ENCODE measurements around the gene SMURF1.

The SMURF1 gene

DNA sequence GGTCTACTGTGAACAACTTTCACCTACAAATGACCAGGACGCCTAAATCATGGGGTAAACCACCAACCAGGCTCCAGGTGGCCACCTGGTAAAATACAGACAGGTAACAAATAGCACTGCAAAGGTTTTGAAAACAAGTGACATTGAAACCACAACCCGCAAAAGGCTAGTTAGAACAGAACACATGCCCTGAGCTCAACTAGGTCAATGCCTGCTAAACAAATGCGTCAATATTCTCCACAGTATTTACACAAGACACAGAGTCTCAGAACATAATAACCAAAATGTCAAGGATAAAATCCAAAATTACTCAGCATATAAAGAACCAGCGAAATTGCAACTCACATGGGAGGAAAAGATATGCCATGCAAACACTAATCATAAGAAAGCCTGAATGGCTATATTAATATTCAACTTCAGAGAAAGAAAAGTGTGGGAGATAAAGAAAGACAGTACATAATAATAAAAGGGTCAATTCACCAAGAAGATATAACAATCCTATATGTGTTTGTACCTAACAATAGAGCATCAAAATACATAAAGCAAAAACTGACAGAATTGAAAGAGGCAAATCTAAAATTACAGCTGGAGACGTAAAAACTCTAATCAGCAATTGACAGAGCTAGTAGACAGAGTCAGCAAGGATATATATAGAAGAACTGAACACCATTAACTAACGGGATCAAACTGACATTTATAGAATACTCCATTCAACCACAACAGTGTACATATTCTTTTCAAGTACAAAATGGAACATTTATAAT lies 47.6 kb downstream of the SMURF1 start:
- no peak for DNase-seq

GRCh38 chr7:99095698-99096097 lies 48.2 kb downstream of the SMURF1 start:
- DNase-seq, result no peak

DNA sequence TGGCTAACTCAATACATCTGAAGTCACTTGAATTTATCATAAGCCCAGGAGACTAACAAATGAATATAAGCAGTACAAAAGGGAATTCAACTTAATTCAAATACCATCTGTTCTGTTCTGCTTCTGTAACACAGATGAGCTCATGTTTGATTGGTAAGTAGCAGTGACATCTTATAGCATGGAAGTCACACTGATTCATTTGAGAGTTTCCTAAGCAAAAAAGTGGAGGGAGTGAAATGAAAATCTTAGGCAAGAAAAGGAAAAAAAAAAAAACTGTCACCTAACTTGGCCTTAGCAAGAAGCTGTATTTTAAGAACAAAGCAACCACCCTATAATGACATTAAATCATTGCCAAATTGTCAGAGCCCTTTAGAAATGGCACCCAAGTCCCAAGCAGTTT lies 49.5 kb downstream of the SMURF1 start:
- no peak for DNase-seq

DNA sequence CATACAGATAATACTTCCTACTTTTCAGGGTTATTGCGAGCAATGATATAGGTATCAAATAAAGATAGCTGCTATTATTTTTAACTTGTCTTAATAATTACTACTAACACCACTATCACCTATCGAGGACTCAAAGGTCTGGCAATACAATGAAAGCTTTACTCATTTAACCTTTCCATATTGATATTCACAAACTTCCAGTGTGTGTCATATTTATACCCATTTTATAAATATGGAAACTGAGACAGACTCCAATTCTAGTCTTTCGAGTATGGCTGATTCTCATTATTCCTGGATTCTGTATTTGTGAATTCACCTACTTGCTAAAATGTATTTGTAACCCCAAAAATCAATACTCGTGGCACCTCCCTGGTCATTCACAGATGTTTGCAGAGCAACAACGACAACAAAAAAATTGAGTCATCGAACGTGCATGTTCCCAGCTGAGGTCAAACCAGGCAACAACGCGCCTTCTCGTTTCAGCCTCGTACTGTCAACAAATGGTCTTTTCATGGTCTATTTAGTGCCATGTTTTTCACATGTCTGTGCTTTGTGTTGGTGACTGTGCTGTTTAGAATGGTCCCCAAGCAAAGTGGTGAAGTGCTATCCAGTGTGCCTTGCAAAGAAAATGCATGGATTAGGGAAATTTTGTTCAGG lies 51.7 kb downstream of the SMURF1 start:
- DNase-seq, result no peak

- DNase-seq, result no peak
Observed at GRCh38 chr7:99090771-99091542, 53.0 kb downstream of the SMURF1 start.

DNA sequence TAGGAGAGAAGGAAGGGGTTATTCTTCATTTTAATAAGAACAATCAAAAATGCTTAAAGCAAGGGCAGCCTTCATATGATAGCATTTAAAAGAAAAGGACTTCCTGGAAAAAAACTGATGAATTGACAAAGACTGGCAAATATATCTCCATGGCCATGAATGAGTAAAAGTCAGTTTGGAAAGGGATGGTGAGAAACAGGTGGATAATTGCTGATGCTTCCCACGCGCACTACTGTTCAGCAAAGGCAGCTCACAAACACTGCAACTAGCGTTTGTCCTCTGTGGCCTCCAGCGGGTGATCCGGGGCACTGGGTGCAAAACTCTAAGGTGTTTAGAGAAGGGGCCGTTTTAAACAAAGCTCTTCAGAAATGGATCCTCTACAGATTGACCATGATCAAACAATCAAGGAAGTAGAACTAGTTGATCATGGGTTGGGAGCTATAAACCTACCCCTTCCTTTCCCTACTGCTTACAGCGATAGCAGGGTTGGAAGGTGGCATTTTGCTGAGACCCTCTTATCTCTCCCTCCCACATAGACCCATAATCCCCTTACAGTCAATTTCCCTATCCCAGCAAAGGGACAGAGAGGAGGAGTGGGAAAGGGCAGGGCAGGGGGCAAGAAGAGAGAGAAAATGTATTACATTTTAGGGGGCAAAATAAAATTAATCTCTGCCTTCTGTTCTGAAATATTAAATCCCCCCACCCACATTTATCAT lies 53.8 kb downstream of the SMURF1 start:
- no peak for DNase-seq

DNA sequence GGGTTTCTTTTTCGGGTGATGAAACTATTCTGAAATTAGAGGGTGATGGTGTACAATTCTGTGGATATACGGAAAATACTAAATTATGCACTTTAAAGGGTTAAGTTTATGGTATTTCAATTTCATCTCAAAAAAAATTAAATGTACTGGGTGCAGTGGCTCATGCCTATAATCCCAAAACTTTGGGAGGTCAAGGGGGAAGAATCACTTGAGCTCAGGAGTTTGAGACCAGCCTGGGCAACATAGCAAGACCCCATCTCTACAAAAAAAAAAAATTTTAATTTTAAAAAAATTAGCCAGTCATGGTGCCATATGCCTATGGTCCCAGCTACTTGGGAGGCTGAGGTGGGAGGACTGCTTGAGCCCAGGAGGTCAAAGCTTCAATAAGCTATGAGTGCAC lies 57.0 kb downstream of the SMURF1 start:
- DNase-seq, result no peak

- no peak for DNase-seq
Observed at GRCh38 chr7:99086532-99086931, 57.4 kb downstream of the SMURF1 start.

DNA sequence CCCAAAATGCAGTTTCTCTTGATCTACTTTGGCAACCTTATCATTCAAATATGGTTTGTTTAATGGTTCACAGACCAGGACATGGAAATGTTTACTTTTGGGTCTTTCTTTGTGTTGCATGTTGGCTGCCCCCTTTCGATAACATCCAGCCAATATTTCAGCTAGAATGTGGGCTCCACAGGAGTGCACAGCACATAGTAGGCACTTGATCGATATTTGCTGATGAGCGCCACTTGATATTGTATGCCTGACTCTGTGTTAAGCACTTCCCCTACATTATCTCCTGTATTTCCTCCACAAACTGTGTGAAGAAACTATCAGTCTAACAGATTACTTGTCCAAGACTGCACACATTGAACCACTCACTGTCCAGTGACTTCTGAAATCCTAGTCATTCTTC lies 60.2 kb downstream of the SMURF1 start:
- DNase-seq, result no peak

- DNase-seq, result no peak
Observed at GRCh38 chr7:99083068-99083651, 60.7 kb downstream of the SMURF1 start.

GRCh38 chr7:99080679-99081078 lies 63.2 kb downstream of the SMURF1 start:
- DNase-seq, result no peak

DNA sequence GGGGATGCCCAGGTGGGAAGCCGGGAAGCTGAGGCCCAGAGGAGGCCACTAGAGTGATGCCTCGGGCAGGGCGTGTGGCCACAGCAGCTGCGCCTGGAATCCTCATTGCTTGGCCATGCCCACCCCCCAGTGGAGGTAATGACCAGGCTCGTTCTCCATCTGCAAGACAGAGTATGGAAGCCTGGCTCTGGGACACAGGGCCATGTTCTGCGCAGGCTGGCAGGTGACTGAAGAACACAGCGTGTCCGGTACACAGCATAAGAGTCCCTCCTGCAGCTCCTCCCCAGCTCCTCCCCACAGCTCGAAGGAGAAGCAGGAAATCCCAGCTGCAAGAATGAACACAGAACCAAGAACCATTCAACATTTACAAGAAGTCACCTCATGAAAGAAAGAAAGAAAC lies 64.8 kb downstream of the SMURF1 start:
- no peak for DNase-seq

DNA sequence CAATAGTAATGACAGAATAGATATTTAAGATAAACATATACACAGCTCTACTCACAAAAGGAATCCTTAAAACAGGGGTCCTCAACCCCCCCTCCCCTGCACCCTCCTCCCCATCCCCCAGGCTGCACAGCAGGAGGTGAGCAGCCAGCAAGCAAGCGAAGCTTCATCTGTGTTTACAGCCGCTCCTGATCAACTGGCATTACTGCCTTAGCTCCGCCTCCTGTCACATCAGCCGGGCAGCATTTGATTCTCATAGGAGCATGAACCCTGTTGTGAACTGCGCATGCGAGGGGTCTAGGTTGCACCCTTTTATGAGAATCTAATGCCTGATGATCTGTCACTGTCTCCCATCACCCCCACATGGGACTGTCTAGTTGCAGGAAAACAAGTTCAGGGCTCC lies 65.5 kb downstream of the SMURF1 start:
- DNase-seq, result no peak

GRCh38 chr7:99076615-99077014 lies 67.3 kb downstream of the SMURF1 start:
- DNase-seq, result no peak

GRCh38 chr7:99073839-99074446 lies 70.0 kb downstream of the SMURF1 start:
- no peak for DNase-seq

DNA sequence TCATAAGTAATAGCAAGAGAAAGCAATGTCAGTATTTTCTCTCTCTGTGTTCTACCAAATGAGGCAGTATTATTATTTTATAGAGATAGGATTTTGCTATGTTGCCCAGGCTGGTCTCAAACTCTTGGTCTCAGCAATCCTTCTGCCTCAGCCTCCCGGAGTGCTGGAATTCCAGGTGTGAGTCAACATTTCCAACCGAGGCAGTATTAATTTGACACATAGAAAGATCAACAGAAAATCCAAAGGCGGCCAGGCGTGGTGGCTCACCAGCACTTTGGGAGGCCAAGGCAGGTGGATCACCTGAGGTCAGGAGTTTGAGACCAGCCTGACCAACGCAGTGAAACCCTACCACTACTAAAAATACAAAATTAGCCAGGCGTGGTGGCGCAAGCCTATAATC lies 71.8 kb downstream of the SMURF1 start:
- no peak for DNase-seq

DNA sequence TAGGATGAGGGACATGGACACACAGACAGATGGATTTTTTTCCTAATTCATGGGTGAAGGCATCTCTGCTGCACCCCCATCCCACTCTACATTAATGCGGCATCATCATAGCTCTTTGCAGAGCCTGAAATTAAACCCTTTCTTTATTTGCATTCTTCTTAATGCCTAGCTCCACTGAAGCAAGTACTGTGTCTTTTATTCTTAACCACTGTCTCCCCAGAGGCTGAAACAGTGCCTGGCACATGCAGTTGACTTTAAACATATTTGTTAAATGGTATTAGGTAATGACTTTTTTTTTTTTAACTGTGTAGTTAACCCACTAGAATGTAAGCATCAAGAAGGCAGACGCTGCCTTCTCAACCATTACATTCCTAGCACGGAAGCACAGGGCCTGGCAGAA lies 73.5 kb downstream of the SMURF1 start:
- no peak for DNase-seq

- no peak for DNase-seq
Observed at GRCh38 chr7:99061001-99061776, 82.7 kb downstream of the SMURF1 start.

GRCh38 chr7:99054781-99055180 lies 89.1 kb downstream of the SMURF1 start:
- DNase-seq, result no peak

DNA sequence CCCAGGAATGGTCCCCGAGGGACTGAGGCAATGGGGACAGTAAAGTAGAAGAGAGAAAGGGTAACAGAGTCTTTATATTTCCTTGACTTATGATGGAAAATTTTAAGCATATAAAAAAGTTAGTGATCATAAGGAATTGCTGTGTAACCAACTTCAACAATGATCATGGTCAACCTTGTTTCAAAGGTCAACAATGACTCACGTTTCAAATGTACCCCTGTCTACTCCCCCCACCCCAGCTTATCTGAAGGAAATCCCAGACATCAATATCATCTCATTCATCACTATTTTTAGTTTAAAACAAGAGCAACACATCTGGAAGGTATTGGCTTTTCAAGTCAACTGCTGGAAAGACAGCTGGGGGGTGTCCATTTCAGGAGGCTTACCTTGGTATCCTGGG lies 92.9 kb downstream of the SMURF1 start:
- DNase-seq, result no peak

DNA sequence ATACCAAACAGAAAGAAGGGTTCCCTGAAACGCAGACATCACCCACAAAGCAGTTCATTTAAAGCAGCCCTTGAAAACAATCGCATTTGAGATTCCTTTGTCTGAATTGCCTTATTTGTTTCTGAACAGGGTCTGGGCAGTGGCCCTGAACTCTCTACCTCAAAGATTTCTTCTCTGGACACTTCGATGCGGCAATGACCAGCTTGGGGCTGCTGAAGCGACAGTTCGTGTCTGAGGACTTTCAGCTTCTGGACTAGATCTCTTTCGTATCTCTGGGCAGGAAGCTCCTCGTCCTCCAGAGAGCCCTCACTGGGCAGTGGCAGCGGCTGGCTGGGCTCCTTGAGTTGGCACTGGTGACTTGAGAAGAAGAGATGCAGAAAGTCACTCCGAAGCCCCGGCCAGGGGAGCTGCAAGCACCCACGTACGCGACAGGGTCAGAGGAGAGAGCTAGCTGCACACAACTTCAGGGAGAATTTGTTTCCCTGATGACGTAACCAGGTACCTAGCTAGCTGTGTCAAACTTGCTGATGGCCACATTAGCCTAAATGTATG lies 96.3 kb downstream of the SMURF1 start:
- DNase-seq, result no peak
